Gastroesophageal sphincter (tissue), 3 donors: Measurements from ENCODE around the gene SERPINI1.

Experiments used
- CTCF ChIP-seq, 4 experiments: fragments of 200-600 bp in 2 of 4; fragments of 450-650 bp in 2 of 4; sonication (generic) in 1 of 4; IDR thresholded peaks; one replicate each; pipeline ENCODE4 v1.5.1; 2017 to 2019; ENCODE audit warnings: antibody characterized with exemption in 4 of 4, mild to moderate bottlenecking in 2 of 4, moderate library complexity in 2 of 4
- EP300 ChIP-seq: sonication (generic); formaldehyde crosslinking; IDR thresholded peaks from one replicate; pipeline ENCODE4 v1.6.1; 2017; ENCODE audit warnings: antibody characterized with exemption, mild to moderate bottlenecking
- POLR2A ChIP-seq, 2 donors: fragments of 450-650 bp; IDR thresholded peaks; one replicate each; pipeline ENCODE4 v1.6.1; 2017; ENCODE audit warnings: antibody characterized with exemption in 2 of 2, mild to moderate bottlenecking in 2 of 2, moderate library complexity in 1 of 2
- POLR2AphosphoS5 ChIP-seq: sonication (generic); formaldehyde crosslinking; IDR thresholded peaks from one replicate; pipeline ENCODE4 v1.6.1; 2017; ENCODE audit warnings: antibody characterized with exemption

DNA sequence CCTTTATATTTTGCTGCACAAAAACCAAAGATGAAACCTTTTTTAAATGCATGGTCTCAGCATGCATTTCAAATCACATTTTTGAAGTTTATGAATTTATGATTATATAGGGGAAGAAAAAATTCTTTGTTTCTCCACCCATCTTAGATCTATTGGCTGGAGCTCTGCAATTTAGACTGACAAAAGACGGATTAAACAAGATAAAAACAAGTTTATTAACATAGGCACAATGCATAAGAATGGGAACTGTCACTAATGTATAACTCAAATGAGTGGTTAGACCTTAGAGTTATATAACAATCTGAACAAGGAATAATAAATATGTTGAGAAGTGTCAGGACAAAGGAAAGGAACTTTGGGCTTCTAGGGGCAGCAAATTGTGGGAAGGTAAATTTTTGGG, 132.5 kb downstream of the SERPINI1 start:
- TF ChIP-seq CTCF (IDR thresholded peaks at IDR 0.05), result no peak
- no peak for TF ChIP-seq POLR2AphosphoS5
- no peak for TF ChIP-seq POLR2A (IDR thresholded peaks at IDR 0.05)
- TF ChIP-seq EP300, result no peak
